HG03460 (cell line): ENCODE data around the gene CTSD.

Experiments used
- ATAC-seq: cut with Tn5 transposase; IDR thresholded peaks from one replicate; pipeline ENCODE4 v1.9.1; 2021; ENCODE audit not compliant: unreplicated experiment

The CTSD gene

GRCh38 chr11:1782831-1783724 is 19.4 kb upstream of the CTSD start:
- ATAC-seq = no peak

GRCh38 chr11:1782031-1782590 is 18.4 kb upstream of the CTSD start:
- no peak for ATAC-seq

GRCh38 chr11:1781593-1781975 is 17.9 kb upstream of the CTSD start:
- no peak for ATAC-seq

GRCh38 chr11:1780700-1781592 is 17.2 kb upstream of the CTSD start:
- no peak for ATAC-seq

GRCh38 chr11:1779806-1780699 is 16.3 kb upstream of the CTSD start:
- no peak for ATAC-seq

GRCh38 chr11:1779034-1779805 is 15.5 kb upstream of the CTSD start:
- no peak for ATAC-seq

- ATAC-seq = no peak
Measured at GRCh38 chr11:1778141-1778911, 14.6 kb upstream of the CTSD start.

GRCh38 chr11:1777737-1778136 is 14.0 kb upstream of the CTSD start:
- ATAC-seq = no peak

- ATAC-seq = no peak
Measured at GRCh38 chr11:1776944-1777715, 13.4 kb upstream of the CTSD start.

- no peak for ATAC-seq
Measured at GRCh38 chr11:1776331-1776851, 12.7 kb upstream of the CTSD start.

GRCh38 chr11:1774886-1775285 is 11.2 kb upstream of the CTSD start:
- ATAC-seq = no peak

GRCh38 chr11:1773994-1774550 is 10.3 kb upstream of the CTSD start:
- no peak for ATAC-seq

GRCh38 chr11:1773131-1773993 is 9.6 kb upstream of the CTSD start:
- ATAC-seq = no peak

GRCh38 chr11:1772270-1773130 is 8.8 kb upstream of the CTSD start:
- no peak for ATAC-seq

- no peak for ATAC-seq
Measured at GRCh38 chr11:1771700-1772099, 8.0 kb upstream of the CTSD start.

- no peak for ATAC-seq
Measured at GRCh38 chr11:1771273-1771672, 7.5 kb upstream of the CTSD start.
